SU-DHL-6 (cell line): ENCODE data around the gene PRX.

Experiments
- EZH2phosphoT487 ChIP-seq: fragments of 200-600 bp; sonication (generic), shearing (Covaris generic); conservative IDR thresholded peaks from 2 replicates; pipeline ENCODE4 v1.6.1; 2018; ENCODE audit warnings: mild to moderate bottlenecking, antibody characterized with exemption, low read length, moderate library complexity, mixed read lengths
- TF ChIP-seq, protein P1 (sequence below): fragments of 200-600 bp; sonication (generic); IDR thresholded peaks from one replicate; pipeline ENCODE4 v1.5.1; 2017; ENCODE audit warnings: antibody characterized with exemption, mild to moderate bottlenecking, low read length, moderate library complexity; ENCODE audit not compliant: insufficient read depth, poor library complexity, severe bottlenecking

DNA sequence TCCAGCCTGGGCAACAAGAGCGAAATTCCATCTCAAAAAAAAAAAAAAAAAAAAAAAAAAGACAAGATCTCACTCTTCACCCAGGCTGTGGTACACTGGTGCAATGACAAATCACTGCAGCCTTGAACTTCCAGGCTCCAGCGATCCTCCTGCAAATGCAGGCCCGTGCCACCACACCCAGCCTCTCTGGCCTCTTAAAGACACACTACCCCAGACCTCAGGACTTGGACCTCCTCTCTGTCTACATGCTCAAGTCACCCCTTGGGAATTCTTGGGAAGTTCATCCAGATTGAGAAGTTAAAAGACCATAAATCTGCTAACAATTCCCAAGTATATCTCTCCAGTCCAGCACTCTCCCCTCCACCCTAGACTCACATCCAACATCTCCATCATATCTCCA is 12.6 kb downstream of the PRX start:
- TF ChIP-seq, protein P1, sequence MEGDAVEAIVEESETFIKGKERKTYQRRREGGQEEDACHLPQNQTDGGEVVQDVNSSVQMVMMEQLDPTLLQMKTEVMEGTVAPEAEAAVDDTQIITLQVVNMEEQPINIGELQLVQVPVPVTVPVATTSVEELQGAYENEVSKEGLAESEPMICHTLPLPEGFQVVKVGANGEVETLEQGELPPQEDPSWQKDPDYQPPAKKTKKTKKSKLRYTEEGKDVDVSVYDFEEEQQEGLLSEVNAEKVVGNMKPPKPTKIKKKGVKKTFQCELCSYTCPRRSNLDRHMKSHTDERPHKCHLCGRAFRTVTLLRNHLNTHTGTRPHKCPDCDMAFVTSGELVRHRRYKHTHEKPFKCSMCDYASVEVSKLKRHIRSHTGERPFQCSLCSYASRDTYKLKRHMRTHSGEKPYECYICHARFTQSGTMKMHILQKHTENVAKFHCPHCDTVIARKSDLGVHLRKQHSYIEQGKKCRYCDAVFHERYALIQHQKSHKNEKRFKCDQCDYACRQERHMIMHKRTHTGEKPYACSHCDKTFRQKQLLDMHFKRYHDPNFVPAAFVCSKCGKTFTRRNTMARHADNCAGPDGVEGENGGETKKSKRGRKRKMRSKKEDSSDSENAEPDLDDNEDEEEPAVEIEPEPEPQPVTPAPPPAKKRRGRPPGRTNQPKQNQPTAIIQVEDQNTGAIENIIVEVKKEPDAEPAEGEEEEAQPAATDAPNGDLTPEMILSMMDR, result no peak
- no peak for TF ChIP-seq EZH2phosphoT487
